Right atrium auricular region (tissue), 2 donors: ENCODE measurements around the gene EDARADD. TPM values are rescaled to one million over a fixed set of nuclear protein-coding genes. Genes with fewer than 3 reads are reported as not detected.

Experiments used
- DNase-seq: peaks from one replicate; pipeline ENCODE4 v3.0.0-alpha.2; 2019; ENCODE audit warnings: low spot score
- H3K27ac ChIP-seq, 2 donors: fragments of 200-600 bp; sonication (generic); 1 replicate in 1 of 2; 2 replicates in 1 of 2; pipeline ENCODE4 v1.5.1; 2016 to 2019
- H3K27me3 ChIP-seq, 2 donors: fragments of 200-600 bp; sonication (generic); one replicate each; pipeline versions ENCODE4 v1.5.1 to v1.6.0; 2017 to 2019
- H3K36me3 ChIP-seq: fragments of 200-600 bp; sonication (generic); one replicate; pipeline ENCODE4 v1.5.1; 2016
- H3K4me1 ChIP-seq, 2 donors: fragments of 200-600 bp; sonication (generic); one replicate each; pipeline versions ENCODE4 v1.5.1 to v1.6.0; 2017 to 2019
- H3K4me3 ChIP-seq, 2 donors: fragments of 200-600 bp; sonication (generic); 1 replicate in 1 of 2; 2 replicates in 1 of 2; pipeline ENCODE4 v1.5.1; 2017 to 2019; ENCODE audit warnings: mild to moderate bottlenecking in 1 of 2, moderate library complexity in 1 of 2
- H3K9me3 ChIP-seq, 2 donors: fragments of 200-600 bp; sonication (generic); one replicate each; pipeline ENCODE4 v1.5.1; 2019
- total RNA-seq, 2 donors: library from RNA; depleted of rRNA; stranded (reverse); fragments of >200 nt; gene quantifications; one replicate each; pipeline ENCODE4 v1.1.0, GENCODE V29; 2016
- TF ChIP-seq, protein P1 (sequence below), 2 donors: fragments of 200-600 bp; sonication (generic); IDR thresholded peaks; one replicate each; pipeline ENCODE4 v1.5.1; 2019; ENCODE audit warnings: antibody characterized with exemption in 2 of 2

EDARADD gene
- total RNA-seq, 2 donors from 2014 or later, result 0.63 TPM; not detected in 1

DNA sequence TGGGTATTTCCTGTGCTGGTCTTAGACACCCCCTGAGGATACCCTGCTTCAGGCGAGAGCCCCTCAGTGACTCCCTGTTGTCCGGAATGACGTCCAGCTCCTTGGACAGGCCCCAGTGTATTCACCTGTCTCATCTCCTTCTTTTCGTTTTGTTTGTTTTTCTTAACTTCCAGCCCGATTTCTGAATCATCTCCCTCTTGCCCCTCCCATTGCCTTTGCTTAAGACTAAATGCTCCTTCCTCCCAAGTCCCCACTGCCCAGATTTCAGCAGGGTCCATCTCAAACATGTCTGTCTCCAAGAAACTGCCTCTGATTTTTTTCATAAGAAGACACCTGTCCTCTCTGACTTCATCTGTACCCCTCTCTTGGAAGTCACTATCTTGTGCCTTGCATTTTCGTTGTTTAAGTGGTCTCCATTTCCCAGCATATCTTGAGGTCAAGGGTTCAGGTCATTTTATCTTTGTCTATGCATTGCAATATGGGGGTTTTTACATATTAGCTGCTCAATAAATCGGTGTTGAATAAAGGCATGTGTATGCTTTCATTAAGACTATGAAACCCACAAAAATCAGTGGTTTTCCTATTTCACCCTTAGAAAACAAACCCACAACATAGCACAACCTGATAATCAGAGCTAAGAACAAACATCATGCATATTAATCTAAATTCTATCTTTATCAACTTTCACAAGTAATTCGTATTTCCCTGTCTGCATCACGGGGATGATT is 71.3 kb downstream of the EDARADD start:
- TF ChIP-seq, protein P1, sequence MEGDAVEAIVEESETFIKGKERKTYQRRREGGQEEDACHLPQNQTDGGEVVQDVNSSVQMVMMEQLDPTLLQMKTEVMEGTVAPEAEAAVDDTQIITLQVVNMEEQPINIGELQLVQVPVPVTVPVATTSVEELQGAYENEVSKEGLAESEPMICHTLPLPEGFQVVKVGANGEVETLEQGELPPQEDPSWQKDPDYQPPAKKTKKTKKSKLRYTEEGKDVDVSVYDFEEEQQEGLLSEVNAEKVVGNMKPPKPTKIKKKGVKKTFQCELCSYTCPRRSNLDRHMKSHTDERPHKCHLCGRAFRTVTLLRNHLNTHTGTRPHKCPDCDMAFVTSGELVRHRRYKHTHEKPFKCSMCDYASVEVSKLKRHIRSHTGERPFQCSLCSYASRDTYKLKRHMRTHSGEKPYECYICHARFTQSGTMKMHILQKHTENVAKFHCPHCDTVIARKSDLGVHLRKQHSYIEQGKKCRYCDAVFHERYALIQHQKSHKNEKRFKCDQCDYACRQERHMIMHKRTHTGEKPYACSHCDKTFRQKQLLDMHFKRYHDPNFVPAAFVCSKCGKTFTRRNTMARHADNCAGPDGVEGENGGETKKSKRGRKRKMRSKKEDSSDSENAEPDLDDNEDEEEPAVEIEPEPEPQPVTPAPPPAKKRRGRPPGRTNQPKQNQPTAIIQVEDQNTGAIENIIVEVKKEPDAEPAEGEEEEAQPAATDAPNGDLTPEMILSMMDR (IDR thresholded peaks at IDR 0.05), result no peak
- Histone ChIP-seq H3K27me3 (no peaks in the 10 kb centered on the region), H3K36me3 (no peaks in the 10 kb centered on the region), H3K9me3 (no peaks in the 10 kb centered on the region), H3K27ac (no peak overlapping the region), H3K4me1 (no peaks in the 10 kb centered on the region), H3K4me3 (no peak overlapping the region)
- no peak for DNase-seq

DNA sequence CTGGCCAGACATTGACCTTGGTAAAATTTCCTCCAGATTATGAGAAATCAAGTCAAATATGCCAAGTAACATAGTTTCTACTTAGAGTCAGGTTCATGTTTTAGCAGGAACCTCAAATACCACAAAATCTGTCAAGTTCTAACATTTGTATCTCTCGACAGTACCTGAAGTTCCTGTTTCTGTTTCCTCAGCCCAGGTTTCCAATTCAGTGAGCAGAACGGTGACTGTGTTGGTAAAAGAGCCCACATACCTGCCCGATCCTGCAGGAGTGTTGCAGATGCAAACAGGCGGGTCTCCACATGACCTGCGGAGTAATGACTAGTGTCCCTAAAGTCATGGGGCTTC is 71.8 kb downstream of the EDARADD start:
- DNase-seq, result no peak
- TF ChIP-seq, protein P1 (IDR thresholded peaks at IDR 0.05), result no peak
- Histone ChIP-seq H3K4me3 (no peak overlapping the region), H3K4me1 (no peaks in the 10 kb centered on the region), H3K27ac (no peak overlapping the region), H3K36me3 (no peaks in the 10 kb centered on the region), H3K9me3 (no peaks in the 10 kb centered on the region), H3K27me3 (no peaks in the 10 kb centered on the region)

DNA sequence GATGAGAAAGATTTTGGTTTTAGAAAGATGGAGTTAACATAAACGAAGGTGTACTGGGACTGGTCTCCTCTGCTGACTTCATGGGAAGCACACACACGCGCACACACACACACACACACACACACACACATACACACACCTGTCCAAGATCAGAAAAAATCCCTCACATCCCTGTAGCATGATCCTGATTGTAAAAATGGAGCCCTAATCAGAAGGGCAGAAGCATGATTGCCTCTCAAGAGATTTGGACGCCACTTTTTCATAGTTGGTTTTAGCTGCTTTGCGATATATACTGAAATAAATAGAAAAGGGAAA is 73.2 kb downstream of the EDARADD start:
- Histone ChIP-seq H3K36me3 (no peaks in the 10 kb centered on the region), H3K27me3 (no peaks in the 10 kb centered on the region), H3K4me3 (no peak overlapping the region), H3K27ac (no peak overlapping the region), H3K4me1 (peaks cover 0 to 8% of the 10 kb centered on the region in 2 donors), H3K9me3 (no peaks in the 10 kb centered on the region)
- TF ChIP-seq, protein P1 (IDR thresholded peaks at IDR 0.05), result no peak
- DNase-seq, result no peak

DNA sequence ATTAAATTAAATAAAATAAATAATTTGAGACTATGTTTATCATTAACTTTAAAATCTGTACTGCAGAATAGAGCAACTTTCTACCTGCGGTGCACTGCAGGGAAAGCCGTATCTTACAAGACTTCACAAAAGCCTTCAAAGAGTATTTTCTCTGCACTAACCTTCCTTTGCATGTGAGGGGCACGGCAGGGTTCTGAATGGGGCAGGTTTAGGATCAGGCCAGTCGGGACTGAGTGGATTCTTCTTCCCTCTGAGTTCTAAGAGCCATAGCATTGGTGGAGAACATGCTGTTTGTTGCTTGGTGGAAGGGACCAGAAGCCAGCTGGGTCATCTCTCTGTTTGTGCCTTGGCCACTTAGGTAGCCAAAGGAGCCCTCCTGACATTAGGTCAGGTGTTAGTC is 74.5 kb downstream of the EDARADD start:
- H3K36me3 ChIP-seq, result no peaks in the 10 kb centered on the region
- TF ChIP-seq, protein P1 (IDR thresholded peaks at IDR 0.05), result no peak
- peaks cover 0 to 15% of the 10 kb centered on the region in 2 donors for H3K4me1 ChIP-seq
- no peak overlapping the region for H3K4me3 ChIP-seq
- no peaks in the 10 kb centered on the region for H3K9me3 ChIP-seq
- no peak for DNase-seq
- no peak overlapping the region for H3K27ac ChIP-seq
- H3K27me3 ChIP-seq, result no peaks in the 10 kb centered on the region

DNA sequence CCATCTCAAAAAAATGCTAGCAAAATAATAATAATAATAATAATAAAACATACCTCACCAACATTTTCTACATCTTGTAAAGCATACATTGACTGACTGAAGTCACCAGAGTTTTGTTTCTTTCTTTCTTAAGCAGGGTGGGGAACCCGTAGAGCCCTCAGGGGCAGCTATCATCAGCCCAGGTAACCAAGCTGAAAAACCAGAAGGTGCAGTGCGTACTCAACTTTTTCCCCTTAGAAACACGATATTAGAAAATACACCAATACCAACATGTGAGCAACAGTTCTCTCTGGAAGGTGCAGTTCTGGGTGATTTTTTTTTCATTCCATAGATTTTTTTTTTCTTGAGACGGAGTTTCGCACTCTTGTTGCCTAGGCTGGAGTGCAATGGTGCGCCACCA is 75.4 kb downstream of the EDARADD start:
- H3K4me3 ChIP-seq, result no peak overlapping the region
- H3K27me3 ChIP-seq, result no peaks in the 10 kb centered on the region
- H3K36me3 ChIP-seq, result no peaks in the 10 kb centered on the region
- no peak for DNase-seq
- H3K4me1 ChIP-seq, result peaks cover 0 to 15% of the 10 kb centered on the region in 2 donors
- TF ChIP-seq, protein P1 (IDR thresholded peaks at IDR 0.05), result no peak
- no peaks in the 10 kb centered on the region for H3K9me3 ChIP-seq
- H3K27ac ChIP-seq, result no peak overlapping the region

DNA sequence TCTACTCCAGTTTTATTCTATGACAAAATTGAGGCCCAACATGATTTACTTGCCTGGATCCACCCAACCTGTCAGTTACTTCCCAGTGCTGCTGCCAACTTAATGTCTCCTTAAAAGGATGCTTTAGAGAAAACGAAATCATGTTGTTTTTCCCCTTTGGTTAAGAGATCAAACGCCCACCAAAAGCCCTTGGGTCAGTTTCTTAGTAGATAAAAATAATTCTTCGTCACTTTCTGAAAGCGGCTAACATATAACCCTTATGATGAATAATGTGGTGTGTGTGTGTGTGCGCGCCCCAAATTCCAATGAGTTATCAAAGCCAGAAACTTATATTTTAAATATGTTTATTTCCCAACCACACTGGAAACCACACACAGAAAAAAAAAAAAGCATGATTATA is 77.0 kb downstream of the EDARADD start:
- Histone ChIP-seq H3K27me3 (no peaks in the 10 kb centered on the region), H3K27ac (no peak overlapping the region), H3K36me3 (no peaks in the 10 kb centered on the region), H3K4me1 (peaks cover 0 to 15% of the 10 kb centered on the region in 2 donors), H3K9me3 (no peaks in the 10 kb centered on the region), H3K4me3 (no peak overlapping the region)
- TF ChIP-seq, protein P1 (IDR thresholded peaks at IDR 0.05), result no peak
- no peak for DNase-seq
